ENCODE data around the gene AGBL1.

The AGBL1 gene

DNA sequence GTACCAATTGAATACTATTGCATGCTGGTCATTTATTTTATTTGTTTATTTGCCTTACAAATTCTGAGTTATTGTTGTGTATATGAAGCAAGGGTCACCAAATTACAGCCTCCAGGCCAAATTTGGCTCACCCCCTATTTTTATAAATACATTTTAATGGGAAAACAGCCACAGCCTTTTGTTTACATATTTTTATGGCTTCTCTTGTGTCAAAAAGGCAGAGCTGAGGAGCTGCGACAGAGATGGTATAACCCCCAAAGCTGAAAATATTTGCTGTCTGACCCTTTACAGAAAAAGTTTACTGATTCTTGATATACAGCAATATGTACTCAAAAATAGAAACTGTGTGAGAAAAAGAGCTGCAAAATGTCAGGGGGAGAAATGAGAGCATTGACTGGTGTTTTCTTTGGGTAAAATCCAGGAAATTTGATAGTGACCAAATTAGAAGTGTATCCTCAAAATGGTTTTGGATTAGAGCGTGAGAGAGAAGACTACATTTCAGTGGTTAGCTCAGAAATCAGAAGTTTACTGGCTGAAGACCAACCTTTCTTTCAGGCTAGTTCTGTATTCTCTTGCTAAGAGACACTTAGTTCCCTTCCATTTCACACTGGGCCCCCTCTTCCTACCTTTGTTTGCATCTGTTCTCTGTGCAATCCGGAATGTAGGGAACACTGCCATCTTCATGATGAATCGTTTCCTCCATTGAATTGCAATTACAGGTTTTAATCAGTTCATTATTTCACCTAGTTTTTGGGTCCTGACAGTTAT, 757.8 kb downstream of the AGBL1 start:
- H3K36me3 ChIP-seq (ENCODE audit: insufficient read depth, low read length): no peaks in the 10 kb centered on the region

DNA sequence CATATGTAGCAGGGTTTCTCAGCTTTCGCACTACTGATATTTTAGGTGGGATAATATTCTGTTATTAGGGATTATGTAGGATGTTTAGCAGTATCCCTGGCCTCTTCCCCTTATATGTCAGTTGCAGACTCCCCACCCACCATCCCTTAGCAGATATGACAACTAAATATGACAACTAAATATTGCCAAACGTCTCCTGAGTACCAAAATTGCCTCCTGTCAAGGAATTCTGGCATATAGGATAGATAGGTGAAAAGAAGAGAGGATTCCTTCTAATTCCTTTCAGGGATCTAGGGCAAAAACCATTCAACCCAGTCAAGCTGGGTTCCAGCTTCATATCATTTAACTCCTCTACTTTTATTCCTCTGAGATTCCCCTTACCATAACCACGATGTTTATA, 759.8 kb downstream of the AGBL1 start:
- no peaks in the 10 kb centered on the region for H3K9me3 ChIP-seq (ENCODE audit: low read length)

More for the DNA sequence above, 757.8 kb downstream of the AGBL1 start:
- H3K4me3 ChIP-seq (ENCODE audit: low read length): no peak overlapping the region
- no peak overlapping the region for H2AFZ ChIP-seq (ENCODE audit: low read depth, low read length)
- no peaks in the 10 kb centered on the region for H3K9me3 ChIP-seq (ENCODE audit: low read length)
- no peaks in the 10 kb centered on the region for H3K27me3 ChIP-seq (ENCODE audit: insufficient read depth, low read length)
- no peaks in the 10 kb centered on the region for H3K4me1 ChIP-seq (ENCODE audit: insufficient read depth, low read length)

DNA sequence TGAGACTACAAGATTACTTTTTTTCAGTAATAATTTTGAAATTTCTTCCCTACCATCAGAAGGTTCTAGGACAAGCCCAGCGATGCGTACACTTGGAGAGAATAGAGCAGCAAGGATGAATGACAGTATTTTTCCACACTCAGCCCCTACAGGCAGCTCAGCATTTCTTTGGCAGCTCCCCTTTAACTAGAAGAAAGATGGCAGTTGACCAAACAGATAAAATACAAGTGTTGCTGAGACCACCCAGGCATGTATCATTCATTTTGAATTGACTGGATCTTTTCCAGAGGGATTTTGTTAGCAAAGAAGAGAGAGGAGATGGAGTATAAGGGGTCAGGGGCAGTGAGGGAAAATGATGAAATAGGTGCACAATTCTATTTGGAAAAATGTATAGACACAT, 761.3 kb downstream of the AGBL1 start:
- Histone ChIP-seq H3K4me3 (ENCODE audit: low read length) (no peak overlapping the region), H3K4me1 (ENCODE audit: insufficient read depth, low read length) (peaks cover 3% of the 10 kb centered on the region), H3K9me3 (ENCODE audit: low read length) (no peaks in the 10 kb centered on the region), H3K27me3 (ENCODE audit: insufficient read depth, low read length) (no peaks in the 10 kb centered on the region), H2AFZ (ENCODE audit: low read depth, low read length) (no peak overlapping the region), H3K36me3 (ENCODE audit: insufficient read depth, low read length) (no peaks in the 10 kb centered on the region)

More for the DNA sequence above, 759.8 kb downstream of the AGBL1 start:
- Histone ChIP-seq H2AFZ (ENCODE audit: low read depth, low read length) (no peak overlapping the region), H3K36me3 (ENCODE audit: insufficient read depth, low read length) (no peaks in the 10 kb centered on the region), H3K4me1 (ENCODE audit: insufficient read depth, low read length) (no peaks in the 10 kb centered on the region), H3K4me3 (ENCODE audit: low read length) (no peak overlapping the region), H3K27me3 (ENCODE audit: insufficient read depth, low read length) (no peaks in the 10 kb centered on the region)

DNA sequence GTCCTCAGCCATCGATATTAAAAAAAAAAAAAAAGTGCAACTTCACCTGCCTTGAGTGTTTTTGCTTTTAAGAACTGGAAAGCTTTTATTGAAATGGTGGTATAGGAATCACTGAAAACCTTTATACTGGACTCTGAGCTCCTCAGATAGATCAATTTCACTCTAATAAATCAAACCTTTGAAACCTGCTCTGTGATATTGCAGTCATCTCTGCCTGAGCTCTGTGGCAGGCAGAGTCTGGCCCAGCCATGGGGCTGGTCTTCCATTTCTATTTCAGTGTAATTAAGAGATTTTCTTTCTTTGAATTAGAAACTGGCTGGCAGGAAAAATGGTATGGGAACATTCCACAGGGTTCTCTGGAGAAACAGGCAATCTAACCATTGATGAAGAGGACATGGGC, 762.5 kb downstream of the AGBL1 start:
- peaks cover 4% of the 10 kb centered on the region for H3K4me1 ChIP-seq (ENCODE audit: insufficient read depth, low read length)
- no peaks in the 10 kb centered on the region for H3K36me3 ChIP-seq (ENCODE audit: insufficient read depth, low read length)
- no peaks in the 10 kb centered on the region for H3K27me3 ChIP-seq (ENCODE audit: insufficient read depth, low read length)
- no peak overlapping the region for H2AFZ ChIP-seq (ENCODE audit: low read depth, low read length)
- H3K9me3 ChIP-seq (ENCODE audit: low read length): no peaks in the 10 kb centered on the region
- no peak overlapping the region for H3K4me3 ChIP-seq (ENCODE audit: low read length)

DNA sequence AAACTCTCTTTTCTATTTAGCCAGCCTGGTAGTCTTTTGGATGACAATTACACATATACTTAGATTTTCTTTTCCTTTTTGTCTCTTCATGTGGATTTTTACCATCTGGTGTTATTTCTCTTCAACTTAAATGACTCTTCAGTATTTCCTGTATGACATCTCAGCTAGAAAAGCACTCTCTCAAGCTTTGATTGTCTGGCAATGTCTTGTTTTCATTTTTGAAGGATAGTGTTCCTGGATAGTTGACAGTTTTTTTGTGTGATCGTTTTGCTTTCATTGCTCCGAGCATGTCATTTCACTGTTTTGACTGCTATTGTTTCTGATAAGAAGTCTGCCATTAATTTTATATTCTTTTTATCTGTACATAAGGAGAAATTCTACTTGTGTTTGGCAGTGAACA, 766.4 kb downstream of the AGBL1 start:
- Histone ChIP-seq H3K36me3 (ENCODE audit: insufficient read depth, low read length) (no peaks in the 10 kb centered on the region), H3K4me1 (ENCODE audit: insufficient read depth, low read length) (peaks cover 7% of the 10 kb centered on the region), H3K27me3 (ENCODE audit: insufficient read depth, low read length) (no peaks in the 10 kb centered on the region), H3K4me3 (ENCODE audit: low read length) (no peak overlapping the region), H3K9me3 (ENCODE audit: low read length) (no peaks in the 10 kb centered on the region), H2AFZ (ENCODE audit: low read depth, low read length) (no peak overlapping the region)

DNA sequence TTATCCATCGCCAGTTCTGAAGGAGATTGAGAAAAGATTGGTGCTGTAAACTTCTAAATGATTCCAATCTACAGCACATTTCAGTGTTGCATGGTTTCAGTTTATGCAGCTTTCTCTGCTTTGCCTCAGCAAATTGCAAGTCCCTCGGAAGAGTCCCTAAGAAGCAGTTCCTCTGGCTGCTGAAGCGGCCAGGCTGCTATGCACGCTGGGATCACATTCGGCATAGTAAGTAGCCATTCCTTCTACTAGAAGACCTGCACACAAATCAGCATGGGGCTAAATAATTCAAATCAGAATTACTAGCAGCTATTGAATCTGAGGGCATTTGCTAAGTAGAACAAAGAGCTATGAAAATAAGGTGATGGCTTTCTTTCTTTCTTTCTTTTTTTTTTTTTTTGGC, 769.5 kb downstream of the AGBL1 start:
- Histone ChIP-seq H3K4me1 (ENCODE audit: insufficient read depth, low read length) (peaks cover 7% of the 10 kb centered on the region), H2AFZ (ENCODE audit: low read depth, low read length) (no peak overlapping the region), H3K4me3 (ENCODE audit: low read length) (no peak overlapping the region), H3K9me3 (ENCODE audit: low read length) (no peaks in the 10 kb centered on the region), H3K36me3 (ENCODE audit: insufficient read depth, low read length) (no peaks in the 10 kb centered on the region), H3K27me3 (ENCODE audit: insufficient read depth, low read length) (no peaks in the 10 kb centered on the region)

DNA sequence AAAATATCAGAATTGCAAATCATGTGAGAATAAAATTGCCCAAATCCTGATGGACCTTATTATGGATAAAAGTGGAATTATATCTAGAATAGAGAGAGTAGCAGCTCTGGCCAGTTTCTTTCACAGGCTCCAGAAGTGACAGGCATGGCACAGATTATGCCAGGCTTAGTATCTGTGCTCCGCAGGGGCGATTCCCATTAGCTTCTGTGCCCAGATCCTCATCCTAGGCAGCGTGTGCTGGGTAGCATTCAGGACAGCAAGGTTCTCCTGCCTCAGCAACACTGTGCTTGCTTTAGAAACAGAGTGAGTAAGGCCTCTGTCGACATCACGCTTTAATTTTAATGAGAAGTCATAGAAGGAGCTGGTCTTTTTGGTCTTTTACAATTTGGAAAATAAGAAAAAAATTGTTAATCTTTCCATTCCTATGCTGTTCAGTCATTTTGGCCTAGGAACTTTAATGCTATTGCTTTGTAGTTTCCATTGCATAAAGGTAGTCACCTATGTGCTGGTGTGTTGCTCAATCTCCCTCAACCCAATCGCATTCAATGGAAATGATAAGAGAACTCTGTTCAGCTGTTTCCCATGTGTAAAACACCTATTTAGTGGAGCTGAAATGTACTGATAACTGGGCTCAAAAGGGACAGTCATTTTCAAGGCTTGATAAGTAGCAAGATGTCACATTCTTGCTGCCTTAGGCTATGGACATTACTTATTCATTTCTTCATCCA, 770.1 kb downstream of the AGBL1 start:
- Histone ChIP-seq H3K4me1 (ENCODE audit: insufficient read depth, low read length) (peaks cover 7% of the 10 kb centered on the region), H3K9me3 (ENCODE audit: low read length) (no peaks in the 10 kb centered on the region), H3K4me3 (ENCODE audit: low read length) (no peak overlapping the region), H3K36me3 (ENCODE audit: insufficient read depth, low read length) (no peaks in the 10 kb centered on the region), H3K27me3 (ENCODE audit: insufficient read depth, low read length) (no peaks in the 10 kb centered on the region), H2AFZ (ENCODE audit: low read depth, low read length) (no peak overlapping the region)

DNA sequence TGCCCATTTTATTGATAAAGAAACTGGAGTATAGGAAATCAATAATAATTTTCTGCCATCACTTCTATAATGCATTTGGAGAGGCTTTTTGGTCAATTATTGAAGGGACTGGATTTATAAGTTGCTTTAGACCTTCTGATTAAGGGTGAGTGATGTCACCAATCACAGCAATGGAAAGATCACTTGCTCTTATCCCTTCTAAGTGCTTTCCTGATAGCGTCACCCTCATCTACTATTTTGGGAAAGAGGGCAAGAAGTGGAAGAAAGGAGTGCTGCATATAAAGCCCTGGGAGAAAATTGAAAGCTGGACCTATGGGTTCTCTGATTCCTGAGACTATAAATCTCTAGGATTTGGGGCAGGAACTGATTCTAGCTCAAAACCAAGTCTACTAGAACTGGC, 771.3 kb downstream of the AGBL1 start:
- no peak overlapping the region for H2AFZ ChIP-seq (ENCODE audit: low read depth, low read length)
- H3K4me3 ChIP-seq (ENCODE audit: low read length): no peak overlapping the region
- peaks cover 5% of the 10 kb centered on the region for H3K4me1 ChIP-seq (ENCODE audit: insufficient read depth, low read length)
- H3K36me3 ChIP-seq (ENCODE audit: insufficient read depth, low read length): no peaks in the 10 kb centered on the region
- no peaks in the 10 kb centered on the region for H3K27me3 ChIP-seq (ENCODE audit: insufficient read depth, low read length)
- no peaks in the 10 kb centered on the region for H3K9me3 ChIP-seq (ENCODE audit: low read length)

DNA sequence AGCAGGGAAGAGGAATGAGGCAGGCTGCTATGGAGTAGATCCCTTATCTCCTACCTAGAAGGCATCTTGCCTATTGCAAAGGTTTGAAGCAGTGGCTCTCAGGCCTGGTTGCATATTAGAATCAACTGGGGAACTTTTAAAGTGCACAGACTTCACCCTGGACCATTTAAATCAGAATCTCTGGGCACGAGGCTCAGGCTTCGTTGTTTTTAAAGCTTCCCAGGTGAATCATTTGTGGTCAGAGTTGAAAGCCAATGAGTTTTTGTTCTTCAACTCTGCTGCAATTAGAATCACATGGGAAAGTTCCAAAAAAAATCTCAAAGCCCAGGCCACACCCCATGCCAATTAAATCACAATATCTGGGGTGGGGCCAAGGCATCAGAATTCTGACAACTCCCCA, 773.1 kb downstream of the AGBL1 start:
- Histone ChIP-seq H3K4me3 (ENCODE audit: low read length) (no peak overlapping the region), H3K36me3 (ENCODE audit: insufficient read depth, low read length) (no peaks in the 10 kb centered on the region), H3K27me3 (ENCODE audit: insufficient read depth, low read length) (no peaks in the 10 kb centered on the region), H2AFZ (ENCODE audit: low read depth, low read length) (no peak overlapping the region), H3K9me3 (ENCODE audit: low read length) (no peaks in the 10 kb centered on the region), H3K4me1 (ENCODE audit: insufficient read depth, low read length) (peaks cover 3% of the 10 kb centered on the region)

DNA sequence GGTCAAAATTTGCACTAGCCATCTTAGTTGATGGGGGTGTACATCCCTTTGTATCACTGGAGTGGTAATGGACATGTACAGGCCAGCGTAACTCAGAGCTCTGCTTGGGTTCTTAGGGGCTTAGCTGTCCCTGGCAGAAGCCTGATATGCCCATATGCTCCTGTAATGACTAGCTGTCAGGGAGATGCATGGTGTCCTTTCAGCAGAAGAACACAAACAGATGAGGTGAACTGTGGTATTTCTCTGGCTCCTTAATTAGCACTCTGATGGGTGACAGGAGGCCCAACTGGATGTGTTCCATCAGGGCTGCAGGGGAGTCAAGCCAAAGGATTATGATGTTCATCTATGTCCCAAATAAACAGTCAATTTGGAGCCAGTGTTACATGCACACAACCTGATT, 774.5 kb downstream of the AGBL1 start:
- no peak overlapping the region for H2AFZ ChIP-seq (ENCODE audit: low read depth, low read length)
- H3K4me1 ChIP-seq (ENCODE audit: insufficient read depth, low read length): no peaks in the 10 kb centered on the region
- no peaks in the 10 kb centered on the region for H3K9me3 ChIP-seq (ENCODE audit: low read length)
- no peaks in the 10 kb centered on the region for H3K36me3 ChIP-seq (ENCODE audit: insufficient read depth, low read length)
- no peak overlapping the region for H3K4me3 ChIP-seq (ENCODE audit: low read length)
- H3K27me3 ChIP-seq (ENCODE audit: insufficient read depth, low read length): no peaks in the 10 kb centered on the region

DNA sequence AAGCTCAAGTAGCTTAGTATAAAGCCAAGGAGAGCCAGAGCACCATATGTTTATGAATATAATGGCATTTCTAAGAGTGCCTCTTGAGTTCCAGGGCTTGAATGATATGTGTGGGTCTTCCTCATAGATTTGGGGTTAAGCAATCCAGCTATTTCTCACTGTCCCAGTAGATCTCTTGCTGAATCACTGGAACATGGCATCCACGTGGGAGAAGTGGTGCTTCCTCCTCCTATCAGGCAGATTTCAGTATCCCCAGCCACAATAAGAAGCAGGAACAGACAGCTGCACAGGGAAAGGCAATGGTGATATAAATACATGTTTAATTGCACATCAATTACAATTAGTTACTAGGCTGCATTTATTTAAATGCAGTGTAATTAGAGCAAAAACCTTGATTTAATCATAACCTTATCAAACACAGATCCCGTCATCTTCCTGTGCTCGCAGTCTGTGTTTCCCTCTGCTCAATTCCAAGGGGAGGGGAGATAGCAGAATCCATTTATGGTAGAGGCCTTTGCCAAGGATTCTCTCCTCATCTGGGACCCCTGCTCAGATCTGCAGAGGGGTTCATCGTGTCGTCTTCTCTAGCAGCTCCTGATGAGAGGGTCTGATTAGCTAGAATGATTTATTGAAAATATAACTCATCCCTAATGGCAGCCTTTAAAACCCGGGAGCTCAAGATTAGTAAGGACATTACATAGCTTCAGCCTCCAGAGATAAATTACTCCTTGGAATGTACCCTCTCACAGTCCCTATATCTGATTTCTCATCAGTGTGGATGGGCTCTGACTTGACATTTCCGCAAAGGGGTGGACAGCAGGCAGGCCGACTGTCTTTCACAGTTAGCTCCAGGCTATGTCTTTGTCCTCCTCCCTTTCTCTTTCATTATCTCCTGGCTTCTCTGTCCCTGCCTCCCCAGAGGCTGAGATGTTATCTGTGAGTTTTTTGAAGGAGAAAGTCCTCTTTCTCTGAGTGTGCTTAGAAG, 775.9 kb downstream of the AGBL1 start:
- Histone ChIP-seq H3K27me3 (ENCODE audit: insufficient read depth, low read length) (no peaks in the 10 kb centered on the region), H3K36me3 (ENCODE audit: insufficient read depth, low read length) (no peaks in the 10 kb centered on the region), H3K9me3 (ENCODE audit: low read length) (no peaks in the 10 kb centered on the region), H3K4me1 (ENCODE audit: insufficient read depth, low read length) (no peaks in the 10 kb centered on the region), H2AFZ (ENCODE audit: low read depth, low read length) (no peak overlapping the region), H3K4me3 (ENCODE audit: low read length) (no peak overlapping the region)

DNA sequence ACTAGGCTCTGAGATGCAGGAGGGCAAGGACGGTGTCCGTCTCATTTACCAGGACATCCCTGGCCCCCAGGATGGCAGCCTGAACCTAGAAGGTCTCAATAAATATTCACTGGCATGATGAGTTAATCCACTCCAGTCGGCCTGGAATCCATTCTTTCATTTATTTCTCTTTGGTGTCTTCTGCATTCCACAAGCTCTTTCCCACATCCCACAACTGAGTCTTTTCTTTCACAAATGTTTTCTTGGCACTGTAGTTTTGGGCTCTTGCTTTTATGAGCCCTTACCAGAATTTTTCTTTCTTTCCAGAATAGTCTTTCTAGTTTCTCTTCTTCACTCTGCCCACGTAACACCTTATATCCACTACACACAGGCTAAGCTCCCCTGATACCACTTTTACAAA, 778.0 kb downstream of the AGBL1 start:
- H3K9me3 ChIP-seq (ENCODE audit: low read length): no peaks in the 10 kb centered on the region
- no peak overlapping the region for H3K4me3 ChIP-seq (ENCODE audit: low read length)
- H3K36me3 ChIP-seq (ENCODE audit: insufficient read depth, low read length): no peaks in the 10 kb centered on the region
- H3K27me3 ChIP-seq (ENCODE audit: insufficient read depth, low read length): no peaks in the 10 kb centered on the region
- no peak overlapping the region for H2AFZ ChIP-seq (ENCODE audit: low read depth, low read length)
- no peaks in the 10 kb centered on the region for H3K4me1 ChIP-seq (ENCODE audit: insufficient read depth, low read length)
